GM23338 (cell line): Measurements from ENCODE around the gene DIDO1. TPM values are rescaled to one million over a fixed set of nuclear protein-coding genes. Genes with fewer than 3 reads are reported as not detected.

Experiments used
- ATAC-seq: fragments of 200-7000 bp; cut with Tn5 transposase; 3 replicates; pipeline ENCODE4 v1.9.1; 2020
- DNase-seq: peaks from one replicate; pipeline ENCODE4 v3.0.0-alpha.2; 2015; ENCODE audit warnings: low spot score
- H2AFZ ChIP-seq: fragments of 200-600 bp; sonication (generic); 2 replicates; pipeline ENCODE4 v1.8.0; 2016; ENCODE audit warnings: antibody characterized with exemption, mild to moderate bottlenecking, moderate library complexity
- H3F3A ChIP-seq: fragments of 200-600 bp; sonication (generic); replicated peaks from 2 replicates; pipeline ENCODE4 v1.8.0; 2017; ENCODE audit warnings: antibody characterized with exemption, mixed run types, low read depth
- H3K27ac ChIP-seq: fragments of 200-600 bp; sonication (generic); 2 replicates; pipeline ENCODE4 v1.6.1; 2016; ENCODE audit warnings: low read depth
- H3K27me3 ChIP-seq: fragments of 200-600 bp; sonication (generic); 2 replicates; pipeline ENCODE4 v1.8.0; 2016; ENCODE audit warnings: mild to moderate bottlenecking, mixed run types, moderate library complexity; ENCODE audit not compliant: insufficient read depth
- H3K36me3 ChIP-seq: fragments of 200-600 bp; sonication (generic); 2 replicates; pipeline ENCODE4 v1.8.0; 2016; ENCODE audit warnings: mild to moderate bottlenecking; ENCODE audit not compliant: insufficient read depth
- H3K4me1 ChIP-seq: fragments of 200-600 bp; sonication (generic); 2 replicates; pipeline ENCODE4 v1.8.0; 2016; ENCODE audit warnings: mild to moderate bottlenecking, moderate library complexity; ENCODE audit not compliant: insufficient read depth
- H3K4me2 ChIP-seq: fragments of 200-600 bp; sonication (generic); 2 replicates; pipeline ENCODE4 v1.7.1; 2017; ENCODE audit warnings: mixed run types
- H3K4me3 ChIP-seq: fragments of 200-600 bp; sonication (generic); 2 replicates; pipeline ENCODE4 v1.6.1; 2016; ENCODE audit warnings: mixed run types
- H3K79me2 ChIP-seq: fragments of 200-600 bp; sonication (generic); replicated peaks from 2 replicates; pipeline ENCODE4 v1.8.0; 2017; ENCODE audit warnings: mild to moderate bottlenecking; ENCODE audit not compliant: insufficient read depth
- H3K9me2 ChIP-seq: fragments of 200-600 bp; sonication (generic); 2 replicates; pipeline ENCODE4 v1.8.0; 2017; ENCODE audit not compliant: insufficient read depth
- H4K20me1 ChIP-seq: fragments of 200-600 bp; sonication (generic); replicated peaks from 2 replicates; pipeline ENCODE4 v1.8.0; 2017; ENCODE audit warnings: mild to moderate bottlenecking; ENCODE audit not compliant: insufficient read depth
- H3K27ac Mint-ChIP-seq: 2 replicates; pipeline ENCODE4 v1.8.0; 2020; ENCODE audit warnings: inconsistent platforms, mild to moderate bottlenecking, moderate library complexity, mixed read lengths
- H3K27me3 Mint-ChIP-seq: 3 replicates; pipeline ENCODE4 v1.8.0; 2022; ENCODE audit warnings: low read depth, mild to moderate bottlenecking, moderate library complexity, mixed read lengths, inconsistent platforms; ENCODE audit not compliant: insufficient read depth, poor library complexity
- H3K36me3 Mint-ChIP-seq: 3 replicates; pipeline ENCODE4 v1.8.0; 2021; ENCODE audit warnings: low read depth, mild to moderate bottlenecking, inconsistent platforms, moderate library complexity, mixed read lengths
- H3K4me1 Mint-ChIP-seq: 3 replicates; pipeline ENCODE4 v1.8.0; 2020; ENCODE audit warnings: mild to moderate bottlenecking, inconsistent platforms, mixed read lengths
- H3K4me3 Mint-ChIP-seq: 3 replicates; pipeline ENCODE4 v1.8.0; 2021; ENCODE audit warnings: moderate library complexity, mild to moderate bottlenecking, inconsistent platforms, mixed read lengths
- H3K9me3 Mint-ChIP-seq: 3 replicates; pipeline ENCODE4 v1.8.0; 2020; ENCODE audit warnings: moderate library complexity, mild to moderate bottlenecking, inconsistent platforms, mixed read lengths
- CREB1 ChIP-seq: fragments of 250-450 bp; sonication (Bioruptor Pico); IDR thresholded peaks from 2 replicates; pipeline ENCODE4 v1.5.0; 2020; ENCODE audit warnings: low read depth, mild to moderate bottlenecking, moderate library complexity
- JUNB ChIP-seq: IDR thresholded peaks from one replicate; pipeline ENCODE4 v1.6.1; 2016; ENCODE audit warnings: antibody characterized with exemption; ENCODE audit not compliant: unreplicated experiment
- ZNF114 ChIP-seq: fragments of 250-450 bp; sonication (Bioruptor Pico); IDR thresholded peaks from 2 replicates; pipeline ENCODE4 v1.5.0; 2020; ENCODE audit warnings: mild to moderate bottlenecking, moderate library complexity
- ZNF331 ChIP-seq: fragments of 250-450 bp; sonication (Bioruptor Pico); IDR thresholded peaks from 2 replicates; pipeline ENCODE4 v1.5.0; 2020; ENCODE audit warnings: low read depth, mild to moderate bottlenecking, moderate library complexity
- polyA plus RNA-seq: library from polyadenylated mRNA; unstranded; fragments of >200 nt; fragmentation: Nextera tagmentation; extraction: Ambion mirVana; gene quantifications from 2 replicates; pipeline ENCODE4 v1.2.1, GENCODE V29; 2016
- total RNA-seq: library from RNA; depleted of rRNA; stranded (reverse); fragments of >200 nt; shearing (Covaris generic); gene quantifications from 2 replicates; pipeline ENCODE4 v1.2.3, GENCODE V29; 2014
- TF ChIP-seq, protein P1 (sequence below): IDR thresholded peaks from 2 replicates; pipeline ENCODE4 v1.6.1; 2016; ENCODE audit warnings: antibody characterized with exemption
- TF ChIP-seq, protein P2 (sequence below): fragments of 250-450 bp; sonication (Bioruptor Pico); IDR thresholded peaks from 2 replicates; pipeline ENCODE4 v1.5.0; 2020; ENCODE audit warnings: mild to moderate bottlenecking, moderate library complexity
- TF ChIP-seq, protein P3 (sequence below): IDR thresholded peaks from one replicate; pipeline ENCODE4 v1.6.1; 2018; ENCODE audit warnings: antibody characterized with exemption; ENCODE audit not compliant: unreplicated experiment

DIDO1 gene
- total and polyA plus RNA-seq, 2 experiments from 2014 or later: 72.4 to 162 TPM

DNA sequence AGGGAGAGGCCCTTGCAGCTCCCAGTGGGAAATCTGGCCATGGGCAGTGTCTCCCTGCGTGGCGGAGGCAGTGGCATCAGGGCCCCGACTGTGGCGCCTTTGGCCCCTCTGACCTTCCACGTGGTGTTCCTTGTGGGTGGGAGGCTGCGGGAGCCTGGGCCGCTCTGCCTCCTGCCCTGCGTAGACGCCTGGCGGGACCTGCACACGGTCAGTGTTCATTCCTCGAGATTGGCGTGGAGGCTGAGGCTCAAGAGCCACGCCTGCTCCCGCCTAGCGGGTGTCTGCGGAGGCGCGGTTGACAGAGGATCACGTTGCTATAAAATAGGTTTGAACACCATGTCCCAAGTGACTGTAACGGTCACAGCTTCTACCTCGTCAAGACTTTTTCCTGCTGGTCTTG, 95.5 kb downstream of the DIDO1 start:
- H3K4me2 ChIP-seq: no peak overlapping the region
- no peak overlapping the region for H3K4me3 Mint-ChIP-seq
- H3K36me3 ChIP-seq: no peaks in the 10 kb centered on the region
- H3F3A ChIP-seq: peaks cover 2% of the 10 kb centered on the region; the same call in 1 of the 2 replicates
- no peak overlapping the region for H3K4me3 ChIP-seq
- H3K79me2 ChIP-seq: no peaks in the 10 kb centered on the region
- no peak for ATAC-seq
- H3K36me3 Mint-ChIP-seq: peaks cover 15% of the 10 kb centered on the region; the same call in 2 of the 3 replicates
- TF ChIP-seq JUNB (no peak), CREB1 (no peak), ZNF331 (CRISPR knock-in tag) (no peak), ZNF114 (CRISPR knock-in tag) (no peak)
- TF ChIP-seq, protein P1, sequence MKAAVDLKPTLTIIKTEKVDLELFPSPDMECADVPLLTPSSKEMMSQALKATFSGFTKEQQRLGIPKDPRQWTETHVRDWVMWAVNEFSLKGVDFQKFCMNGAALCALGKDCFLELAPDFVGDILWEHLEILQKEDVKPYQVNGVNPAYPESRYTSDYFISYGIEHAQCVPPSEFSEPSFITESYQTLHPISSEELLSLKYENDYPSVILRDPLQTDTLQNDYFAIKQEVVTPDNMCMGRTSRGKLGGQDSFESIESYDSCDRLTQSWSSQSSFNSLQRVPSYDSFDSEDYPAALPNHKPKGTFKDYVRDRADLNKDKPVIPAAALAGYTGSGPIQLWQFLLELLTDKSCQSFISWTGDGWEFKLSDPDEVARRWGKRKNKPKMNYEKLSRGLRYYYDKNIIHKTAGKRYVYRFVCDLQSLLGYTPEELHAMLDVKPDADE: no peak
- H3K27ac Mint-ChIP-seq: no peak overlapping the region
- no peaks in the 10 kb centered on the region for H4K20me1 ChIP-seq
- no peaks in the 10 kb centered on the region for H3K4me1 ChIP-seq
- no peak overlapping the region for H2AFZ ChIP-seq
- peaks cover 6% of the 10 kb centered on the region for H3K27me3 Mint-ChIP-seq
- H3K27ac ChIP-seq: peak overlapping the region; percentile 63; the same call in 1 of the 2 replicates
- H3K9me2 ChIP-seq: no peaks in the 10 kb centered on the region
- no peaks in the 10 kb centered on the region for H3K27me3 ChIP-seq
- H3K9me3 Mint-ChIP-seq: no peaks in the 10 kb centered on the region
- DNase-seq: no peak
- H3K4me1 Mint-ChIP-seq: peaks cover 25% of the 10 kb centered on the region

DNA sequence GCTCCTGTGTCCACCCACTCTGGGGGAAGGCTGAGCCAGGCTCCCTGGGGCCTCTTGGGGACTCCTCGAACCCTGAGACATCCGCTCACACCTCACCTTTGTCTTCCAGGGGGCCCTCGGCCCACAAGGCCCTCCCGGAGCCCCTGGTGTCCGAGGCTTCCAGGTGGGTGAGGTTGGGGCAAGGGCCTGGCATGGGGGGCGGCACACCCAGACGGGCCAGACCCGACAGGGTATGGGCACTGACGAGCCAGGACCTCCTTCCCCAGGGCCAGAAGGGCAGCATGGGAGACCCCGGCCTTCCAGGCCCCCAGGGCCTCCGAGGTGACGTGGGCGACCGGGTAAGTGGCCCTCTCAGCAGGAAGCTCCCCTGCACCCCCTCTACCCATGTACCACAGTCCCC, 96.1 kb downstream of the DIDO1 start:
- Mint-ChIP-seq H3K27me3 (peaks cover 6% of the 10 kb centered on the region), H3K9me3 (no peaks in the 10 kb centered on the region), H3K4me3 (no peak overlapping the region), H3K4me1 (peaks cover 19% of the 10 kb centered on the region), H3K27ac (no peak overlapping the region), H3K36me3 (peaks cover 10% of the 10 kb centered on the region; the same call in 2 of the 3 replicates)
- H4K20me1 ChIP-seq: no peaks in the 10 kb centered on the region
- H3K36me3 ChIP-seq: no peaks in the 10 kb centered on the region
- ATAC-seq: no peak
- DNase-seq: no peak
- H2AFZ ChIP-seq: no peak overlapping the region
- H3K4me3 ChIP-seq: no peak overlapping the region
- TF ChIP-seq, protein P2, sequence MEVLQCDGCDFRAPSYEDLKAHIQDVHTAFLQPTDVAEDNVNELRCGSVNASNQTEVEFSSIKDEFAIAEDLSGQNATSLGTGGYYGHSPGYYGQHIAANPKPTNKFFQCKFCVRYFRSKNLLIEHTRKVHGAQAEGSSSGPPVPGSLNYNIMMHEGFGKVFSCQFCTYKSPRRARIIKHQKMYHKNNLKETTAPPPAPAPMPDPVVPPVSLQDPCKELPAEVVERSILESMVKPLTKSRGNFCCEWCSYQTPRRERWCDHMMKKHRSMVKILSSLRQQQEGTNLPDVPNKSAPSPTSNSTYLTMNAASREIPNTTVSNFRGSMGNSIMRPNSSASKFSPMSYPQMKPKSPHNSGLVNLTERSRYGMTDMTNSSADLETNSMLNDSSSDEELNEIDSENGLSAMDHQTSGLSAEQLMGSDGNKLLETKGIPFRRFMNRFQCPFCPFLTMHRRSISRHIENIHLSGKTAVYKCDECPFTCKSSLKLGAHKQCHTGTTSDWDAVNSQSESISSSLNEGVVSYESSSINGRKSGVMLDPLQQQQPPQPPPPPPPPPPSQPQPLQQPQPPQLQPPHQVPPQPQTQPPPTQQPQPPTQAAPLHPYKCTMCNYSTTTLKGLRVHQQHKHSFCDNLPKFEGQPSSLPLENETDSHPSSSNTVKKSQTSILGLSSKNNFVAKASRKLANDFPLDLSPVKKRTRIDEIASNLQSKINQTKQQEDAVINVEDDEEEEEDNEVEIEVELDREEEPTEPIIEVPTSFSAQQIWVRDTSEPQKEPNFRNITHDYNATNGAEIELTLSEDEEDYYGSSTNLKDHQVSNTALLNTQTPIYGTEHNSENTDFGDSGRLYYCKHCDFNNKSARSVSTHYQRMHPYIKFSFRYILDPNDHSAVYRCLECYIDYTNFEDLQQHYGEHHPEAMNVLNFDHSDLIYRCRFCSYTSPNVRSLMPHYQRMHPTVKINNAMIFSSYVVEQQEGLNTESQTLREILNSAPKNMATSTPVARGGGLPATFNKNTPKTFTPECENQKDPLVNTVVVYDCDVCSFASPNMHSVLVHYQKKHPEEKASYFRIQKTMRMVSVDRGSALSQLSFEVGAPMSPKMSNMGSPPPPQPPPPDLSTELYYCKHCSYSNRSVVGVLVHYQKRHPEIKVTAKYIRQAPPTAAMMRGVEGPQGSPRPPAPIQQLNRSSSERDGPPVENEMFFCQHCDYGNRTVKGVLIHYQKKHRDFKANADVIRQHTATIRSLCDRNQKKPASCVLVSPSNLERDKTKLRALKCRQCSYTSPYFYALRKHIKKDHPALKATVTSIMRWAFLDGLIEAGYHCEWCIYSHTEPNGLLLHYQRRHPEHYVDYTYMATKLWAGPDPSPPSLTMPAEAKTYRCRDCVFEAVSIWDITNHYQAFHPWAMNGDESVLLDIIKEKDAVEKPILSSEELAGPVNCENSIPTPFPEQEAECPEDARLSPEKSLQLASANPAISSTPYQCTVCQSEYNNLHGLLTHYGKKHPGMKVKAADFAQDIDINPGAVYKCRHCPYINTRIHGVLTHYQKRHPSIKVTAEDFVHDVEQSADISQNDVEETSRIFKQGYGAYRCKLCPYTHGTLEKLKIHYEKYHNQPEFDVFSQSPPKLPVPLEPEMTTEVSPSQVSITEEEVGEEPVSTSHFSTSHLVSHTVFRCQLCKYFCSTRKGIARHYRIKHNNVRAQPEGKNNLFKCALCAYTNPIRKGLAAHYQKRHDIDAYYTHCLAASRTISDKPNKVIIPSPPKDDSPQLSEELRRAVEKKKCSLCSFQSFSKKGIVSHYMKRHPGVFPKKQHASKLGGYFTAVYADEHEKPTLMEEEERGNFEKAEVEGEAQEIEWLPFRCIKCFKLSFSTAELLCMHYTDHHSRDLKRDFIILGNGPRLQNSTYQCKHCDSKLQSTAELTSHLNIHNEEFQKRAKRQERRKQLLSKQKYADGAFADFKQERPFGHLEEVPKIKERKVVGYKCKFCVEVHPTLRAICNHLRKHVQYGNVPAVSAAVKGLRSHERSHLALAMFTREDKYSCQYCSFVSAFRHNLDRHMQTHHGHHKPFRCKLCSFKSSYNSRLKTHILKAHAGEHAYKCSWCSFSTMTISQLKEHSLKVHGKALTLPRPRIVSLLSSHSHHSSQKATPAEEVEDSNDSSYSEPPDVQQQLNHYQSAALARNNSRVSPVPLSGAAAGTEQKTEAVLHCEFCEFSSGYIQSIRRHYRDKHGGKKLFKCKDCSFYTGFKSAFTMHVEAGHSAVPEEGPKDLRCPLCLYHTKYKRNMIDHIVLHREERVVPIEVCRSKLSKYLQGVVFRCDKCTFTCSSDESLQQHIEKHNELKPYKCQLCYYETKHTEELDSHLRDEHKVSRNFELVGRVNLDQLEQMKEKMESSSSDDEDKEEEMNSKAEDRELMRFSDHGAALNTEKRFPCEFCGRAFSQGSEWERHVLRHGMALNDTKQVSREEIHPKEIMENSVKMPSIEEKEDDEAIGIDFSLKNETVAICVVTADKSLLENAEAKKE: no peak
- TF ChIP-seq, protein P3, sequence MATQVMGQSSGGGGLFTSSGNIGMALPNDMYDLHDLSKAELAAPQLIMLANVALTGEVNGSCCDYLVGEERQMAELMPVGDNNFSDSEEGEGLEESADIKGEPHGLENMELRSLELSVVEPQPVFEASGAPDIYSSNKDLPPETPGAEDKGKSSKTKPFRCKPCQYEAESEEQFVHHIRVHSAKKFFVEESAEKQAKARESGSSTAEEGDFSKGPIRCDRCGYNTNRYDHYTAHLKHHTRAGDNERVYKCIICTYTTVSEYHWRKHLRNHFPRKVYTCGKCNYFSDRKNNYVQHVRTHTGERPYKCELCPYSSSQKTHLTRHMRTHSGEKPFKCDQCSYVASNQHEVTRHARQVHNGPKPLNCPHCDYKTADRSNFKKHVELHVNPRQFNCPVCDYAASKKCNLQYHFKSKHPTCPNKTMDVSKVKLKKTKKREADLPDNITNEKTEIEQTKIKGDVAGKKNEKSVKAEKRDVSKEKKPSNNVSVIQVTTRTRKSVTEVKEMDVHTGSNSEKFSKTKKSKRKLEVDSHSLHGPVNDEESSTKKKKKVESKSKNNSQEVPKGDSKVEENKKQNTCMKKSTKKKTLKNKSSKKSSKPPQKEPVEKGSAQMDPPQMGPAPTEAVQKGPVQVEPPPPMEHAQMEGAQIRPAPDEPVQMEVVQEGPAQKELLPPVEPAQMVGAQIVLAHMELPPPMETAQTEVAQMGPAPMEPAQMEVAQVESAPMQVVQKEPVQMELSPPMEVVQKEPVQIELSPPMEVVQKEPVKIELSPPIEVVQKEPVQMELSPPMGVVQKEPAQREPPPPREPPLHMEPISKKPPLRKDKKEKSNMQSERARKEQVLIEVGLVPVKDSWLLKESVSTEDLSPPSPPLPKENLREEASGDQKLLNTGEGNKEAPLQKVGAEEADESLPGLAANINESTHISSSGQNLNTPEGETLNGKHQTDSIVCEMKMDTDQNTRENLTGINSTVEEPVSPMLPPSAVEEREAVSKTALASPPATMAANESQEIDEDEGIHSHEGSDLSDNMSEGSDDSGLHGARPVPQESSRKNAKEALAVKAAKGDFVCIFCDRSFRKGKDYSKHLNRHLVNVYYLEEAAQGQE: no peak
- no peak for TF ChIP-seq ZNF331 (CRISPR knock-in tag)
- peaks cover 2% of the 10 kb centered on the region; the same call in 1 of the 2 replicates for H3F3A ChIP-seq
- H3K27me3 ChIP-seq: no peaks in the 10 kb centered on the region
- H3K4me2 ChIP-seq: no peak overlapping the region
- no peaks in the 10 kb centered on the region for H3K4me1 ChIP-seq
- H3K27ac ChIP-seq: no peak overlapping the region
- no peaks in the 10 kb centered on the region for H3K9me2 ChIP-seq
- H3K79me2 ChIP-seq: no peaks in the 10 kb centered on the region
